Gastrocnemius medialis (tissue), 4 donors: ENCODE measurements around the gene TFEB.

Experiments used
- POLR2A ChIP-seq, 2 donors: fragments of 450-650 bp; IDR thresholded peaks; one replicate each; pipeline ENCODE4 v1.6.1; 2017; ENCODE audit warnings: antibody characterized with exemption in 2 of 2, mild to moderate bottlenecking in 2 of 2, moderate library complexity in 2 of 2
- TF ChIP-seq, protein P1 (sequence below), 5 experiments: fragments of 450-650 bp in 3 of 5; fragments of 200-600 bp in 2 of 5; sonication (generic) in 2 of 5; IDR thresholded peaks in 4 of 5; conservative IDR thresholded peaks in 1 of 5; 1 replicate in 4 of 5; 2 replicates in 1 of 5; pipeline ENCODE4 v1.5.1; 2016 to 2019; ENCODE audit warnings: antibody characterized with exemption in 5 of 5, mild to moderate bottlenecking in 3 of 5, moderate library complexity in 3 of 5

DNA sequence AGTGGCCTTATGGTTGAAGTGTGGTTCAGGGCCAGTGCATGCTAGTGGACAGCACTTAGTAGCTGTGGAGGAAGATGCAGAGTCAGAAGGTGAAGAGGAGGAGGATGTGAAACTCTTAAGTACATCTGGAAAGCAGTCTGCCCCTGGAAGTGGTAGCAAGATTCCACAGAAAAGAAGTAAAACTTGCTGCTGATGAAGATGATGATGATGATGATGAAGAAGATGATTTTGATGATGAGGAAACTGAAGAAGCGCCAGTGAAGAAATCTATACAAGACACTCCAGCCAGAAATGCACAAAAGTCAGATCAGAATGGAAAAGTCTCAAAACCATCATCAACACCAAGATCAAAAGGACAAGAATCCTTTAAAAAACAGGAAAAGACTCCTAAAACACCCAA lies 68.2 kb downstream of the TFEB start:
- TF ChIP-seq, protein P1, sequence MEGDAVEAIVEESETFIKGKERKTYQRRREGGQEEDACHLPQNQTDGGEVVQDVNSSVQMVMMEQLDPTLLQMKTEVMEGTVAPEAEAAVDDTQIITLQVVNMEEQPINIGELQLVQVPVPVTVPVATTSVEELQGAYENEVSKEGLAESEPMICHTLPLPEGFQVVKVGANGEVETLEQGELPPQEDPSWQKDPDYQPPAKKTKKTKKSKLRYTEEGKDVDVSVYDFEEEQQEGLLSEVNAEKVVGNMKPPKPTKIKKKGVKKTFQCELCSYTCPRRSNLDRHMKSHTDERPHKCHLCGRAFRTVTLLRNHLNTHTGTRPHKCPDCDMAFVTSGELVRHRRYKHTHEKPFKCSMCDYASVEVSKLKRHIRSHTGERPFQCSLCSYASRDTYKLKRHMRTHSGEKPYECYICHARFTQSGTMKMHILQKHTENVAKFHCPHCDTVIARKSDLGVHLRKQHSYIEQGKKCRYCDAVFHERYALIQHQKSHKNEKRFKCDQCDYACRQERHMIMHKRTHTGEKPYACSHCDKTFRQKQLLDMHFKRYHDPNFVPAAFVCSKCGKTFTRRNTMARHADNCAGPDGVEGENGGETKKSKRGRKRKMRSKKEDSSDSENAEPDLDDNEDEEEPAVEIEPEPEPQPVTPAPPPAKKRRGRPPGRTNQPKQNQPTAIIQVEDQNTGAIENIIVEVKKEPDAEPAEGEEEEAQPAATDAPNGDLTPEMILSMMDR (IDR thresholded peaks at IDR 0.05 in 4 of 5, conservative IDR thresholded peaks at IDR 0.05 in 1 of 5): no peak
- TF ChIP-seq POLR2A (IDR thresholded peaks at IDR 0.05): no peak
